Kasumi-1 (cell line): Measurements from ENCODE around the gene POLDIP2.
A peak's percentile ranks its signal among the peaks of the same experiment; 100 is the strongest.

Experiments used
- DNase-seq, 2 experiments: peaks; one replicate each; lab custom pipeline; 2025; lab: John Stamatoyannopoulos, UW

The POLDIP2 gene

DNA sequence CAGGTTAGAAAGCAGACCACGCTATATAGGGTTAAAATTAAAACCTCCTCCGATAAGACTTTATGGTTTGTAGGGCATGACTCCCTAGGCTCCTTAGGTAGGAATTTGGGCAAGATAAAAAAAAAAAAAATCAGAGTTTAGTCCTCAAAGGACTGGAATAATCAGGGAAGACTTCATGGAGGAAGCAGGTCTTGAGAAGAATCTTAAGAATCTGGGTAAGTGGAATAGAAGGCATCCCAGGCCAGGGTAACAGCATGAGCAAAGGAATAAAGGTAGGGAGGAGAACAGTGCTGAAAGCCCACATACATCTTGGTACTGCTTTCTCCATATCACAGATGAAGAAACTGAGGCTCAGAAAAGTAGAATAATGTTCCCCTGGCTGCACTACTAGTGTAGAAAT is 33.2 kb upstream of the POLDIP2 start:
- DNase-seq = no peak

GRCh38 chr17:28390141-28390540 is 32.8 kb upstream of the POLDIP2 start:
- DNase-seq = no peak

GRCh38 chr17:28388106-28388505 is 30.8 kb upstream of the POLDIP2 start:
- no peak for DNase-seq

DNA sequence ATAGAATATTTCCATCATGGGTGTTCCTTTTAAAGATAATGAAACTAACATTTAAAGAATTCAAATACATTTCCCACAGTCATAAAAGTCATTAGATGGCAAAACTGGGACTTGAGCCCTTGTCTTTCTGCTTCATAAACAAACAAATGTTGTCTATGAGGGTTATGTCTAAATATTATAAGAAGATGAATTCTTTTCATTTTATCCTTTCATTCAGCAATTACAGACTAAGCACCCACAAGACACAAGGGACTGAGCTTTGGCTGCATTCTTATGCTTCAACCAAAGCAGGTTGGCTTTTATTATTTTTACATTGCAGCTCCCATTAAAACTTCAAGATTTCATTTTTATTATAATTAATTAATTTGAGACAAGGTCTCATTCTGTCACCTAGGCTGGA is 29.1 kb upstream of the POLDIP2 start:
- no peak for DNase-seq

- no peak for DNase-seq
These were observed 28.1 kb upstream of the POLDIP2 start for GRCh38 chr17:28385406-28385805.

DNA sequence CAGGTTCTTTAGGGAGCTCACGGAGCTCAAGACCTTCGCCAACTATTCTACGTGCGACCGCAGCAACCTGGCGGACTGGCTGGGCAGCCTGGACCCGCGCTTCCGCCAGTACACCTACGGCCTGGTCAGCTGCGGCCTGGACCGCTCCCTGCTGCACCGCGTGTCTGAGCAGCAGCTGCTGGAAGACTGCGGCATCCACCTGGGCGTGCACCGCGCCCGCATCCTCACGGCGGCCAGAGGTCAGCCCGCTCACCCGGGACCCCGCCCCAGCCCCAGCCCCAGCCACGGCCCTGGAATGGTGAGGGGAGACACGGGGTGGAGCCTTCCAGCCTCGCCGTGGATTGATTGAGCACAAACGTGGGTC is 27.7 kb upstream of the POLDIP2 start:
- no peak for DNase-seq

GRCh38 chr17:28384281-28385036 is 27.1 kb upstream of the POLDIP2 start:
- DNase-seq = peak; percentile 50 to 51

GRCh38 chr17:28381141-28381825 is 24.0 kb upstream of the POLDIP2 start:
- DNase-seq = no peak

DNA sequence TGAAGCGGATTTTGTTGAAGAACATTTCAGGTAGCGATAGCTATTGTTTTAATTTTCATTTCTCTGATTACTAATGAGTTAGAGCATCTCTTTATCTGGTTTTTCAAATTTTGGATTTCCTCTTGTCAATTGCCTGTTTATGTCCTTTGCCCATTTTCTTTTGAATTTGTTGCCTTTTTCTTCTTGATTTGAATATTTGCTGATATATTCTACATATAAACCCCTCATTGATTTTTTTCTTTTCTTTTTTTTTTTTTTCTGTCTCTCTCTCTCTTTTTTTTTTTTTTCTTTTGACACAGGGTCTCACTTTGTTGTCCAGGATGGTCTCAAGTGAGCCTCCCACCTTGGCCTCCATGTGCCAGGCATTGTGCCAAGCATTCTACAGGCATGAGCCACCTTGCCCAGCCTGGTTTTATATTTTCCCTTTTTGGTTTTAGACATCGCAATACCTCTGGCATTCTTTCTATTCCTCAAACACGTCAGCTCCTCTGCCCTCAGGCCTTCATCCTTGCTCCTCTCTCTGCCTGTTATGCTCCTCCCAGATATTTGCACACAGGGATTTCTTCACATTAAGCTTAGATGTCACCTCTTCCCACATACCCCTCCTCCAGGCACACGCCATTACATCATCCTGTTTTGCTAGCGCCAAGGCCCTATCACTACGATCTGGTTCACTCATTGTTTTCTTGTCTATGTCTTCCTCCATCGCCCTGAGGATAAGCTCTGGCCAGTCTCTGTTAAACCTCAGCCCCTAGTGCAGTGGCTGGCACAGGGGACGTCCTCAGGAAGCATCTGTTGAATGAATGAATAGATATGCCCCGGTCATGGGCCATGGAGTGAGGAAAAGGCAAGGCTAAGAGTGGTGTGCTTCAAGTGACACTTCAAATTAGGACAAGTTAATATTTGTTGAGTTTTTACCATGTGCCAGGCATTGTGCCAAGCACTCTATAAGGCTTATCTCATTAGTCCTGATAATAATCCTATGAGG is 22.8 kb upstream of the POLDIP2 start:
- no peak for DNase-seq

DNA sequence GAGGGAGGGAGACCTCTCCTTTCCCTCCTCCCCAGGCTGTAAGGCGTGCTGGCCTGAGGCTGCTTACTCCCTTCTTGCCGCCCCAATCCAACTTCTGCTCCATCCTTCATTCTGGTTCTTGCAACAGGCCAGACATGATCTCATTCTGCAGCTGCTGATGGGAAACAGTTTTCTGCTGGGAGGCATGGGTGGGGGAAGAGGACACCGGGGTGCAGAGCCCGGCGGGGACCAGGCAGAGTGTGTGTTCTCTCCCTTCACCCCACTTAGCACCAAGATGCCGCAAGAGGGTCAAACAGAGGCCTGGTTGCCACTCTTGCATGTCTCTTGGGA is 15.6 kb upstream of the POLDIP2 start:
- no peak for DNase-seq

- DNase-seq = no peak
These were observed 15.0 kb upstream of the POLDIP2 start for GRCh38 chr17:28372203-28372944.

GRCh38 chr17:28371245-28372202 is 14.2 kb upstream of the POLDIP2 start, which contains the start of gene SARM1:
Gene SARM1, plus strand, starts transcription at chr17:28371694. Its CDS starts 339 bp downstream, at chr17:28372033.
- no peak for DNase-seq

- DNase-seq = no peak
These were observed 13.4 kb upstream of the POLDIP2 start for GRCh38 chr17:28370744-28371103.

DNA sequence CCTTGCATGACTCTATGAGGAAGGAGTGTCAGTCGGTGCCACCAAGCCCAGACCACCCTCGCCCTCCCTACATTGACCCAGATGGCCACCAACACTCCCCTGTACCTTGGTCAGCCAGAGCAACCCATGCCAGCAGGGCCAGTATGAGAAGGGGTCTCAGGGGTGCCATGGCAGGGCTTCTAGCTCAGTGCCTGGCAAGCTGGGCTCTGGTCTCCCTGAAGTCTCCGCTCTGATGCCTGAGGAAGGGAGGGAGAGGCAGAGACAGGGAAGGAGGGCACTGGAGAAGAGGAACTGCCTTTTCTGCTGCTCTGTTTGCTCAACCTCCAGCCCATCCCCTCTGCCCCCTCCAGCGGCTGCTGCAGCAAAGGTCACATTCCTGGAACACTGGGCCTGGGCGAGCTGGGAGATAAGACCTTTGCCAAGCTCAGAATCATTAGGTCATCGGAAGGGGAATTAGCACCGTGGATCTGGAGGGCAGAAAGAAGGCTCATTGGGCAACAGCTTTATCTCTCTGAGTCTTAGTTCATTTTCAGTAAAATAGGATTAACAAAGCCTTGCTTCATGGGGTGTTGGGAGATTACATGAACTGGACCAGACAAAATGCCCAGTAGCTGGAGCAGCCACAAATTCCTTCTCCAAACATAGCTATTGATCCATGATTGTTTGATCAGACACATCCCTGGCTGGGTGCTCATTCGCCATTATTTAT is 12.9 kb upstream of the POLDIP2 start, which contains the start of gene VTN:
TSS of gene VTN (minus strand) at position 273 of the 709 bp plus-strand sequence. CDS start at position 169, 104 bp downstream.
- peak; percentile 17 to 28 for DNase-seq

GRCh38 chr17:28369684-28370034 is 12.3 kb upstream of the POLDIP2 start:
- no peak for DNase-seq

DNA sequence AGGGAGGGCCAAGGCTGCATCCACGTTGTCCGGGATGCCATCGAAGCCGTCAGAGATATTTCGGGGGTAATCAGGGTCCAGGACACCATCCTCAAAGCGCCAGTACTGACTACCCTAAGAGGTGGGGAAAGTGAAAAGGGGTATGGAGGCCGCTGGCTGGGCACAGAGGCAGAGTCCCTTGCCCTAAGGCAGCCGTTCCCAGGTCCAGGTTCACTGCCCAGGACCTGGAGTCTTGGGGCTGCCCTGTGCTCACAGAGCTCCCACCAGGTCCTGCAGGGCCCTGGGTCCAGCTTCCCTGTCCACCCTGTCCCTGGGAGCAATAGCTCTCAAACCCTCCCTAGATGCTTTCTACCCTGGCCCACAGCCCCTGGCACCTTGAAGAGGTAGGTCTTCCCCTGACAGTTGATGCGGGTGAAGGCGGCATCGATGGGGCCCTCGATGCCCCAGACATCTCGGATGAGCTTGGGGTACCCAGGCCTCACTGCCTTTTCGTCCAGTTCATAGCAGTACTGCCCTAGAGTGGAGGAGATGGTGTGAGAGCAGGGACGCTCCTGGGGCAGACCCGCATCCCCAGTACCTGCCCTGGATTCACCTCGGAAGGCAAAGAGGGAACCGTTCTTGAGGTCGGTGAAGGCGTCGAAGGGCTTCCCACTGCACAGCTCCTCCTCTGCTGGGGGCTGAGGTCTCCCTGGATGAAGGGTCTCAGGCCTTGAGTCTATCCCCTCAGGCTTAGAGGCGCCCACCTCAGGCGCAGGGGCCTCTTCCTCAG is 11.8 kb upstream of the POLDIP2 start:
- no peak for DNase-seq

GRCh38 chr17:28368306-28368831 is 11.0 kb upstream of the POLDIP2 start:
- no peak for DNase-seq

DNA sequence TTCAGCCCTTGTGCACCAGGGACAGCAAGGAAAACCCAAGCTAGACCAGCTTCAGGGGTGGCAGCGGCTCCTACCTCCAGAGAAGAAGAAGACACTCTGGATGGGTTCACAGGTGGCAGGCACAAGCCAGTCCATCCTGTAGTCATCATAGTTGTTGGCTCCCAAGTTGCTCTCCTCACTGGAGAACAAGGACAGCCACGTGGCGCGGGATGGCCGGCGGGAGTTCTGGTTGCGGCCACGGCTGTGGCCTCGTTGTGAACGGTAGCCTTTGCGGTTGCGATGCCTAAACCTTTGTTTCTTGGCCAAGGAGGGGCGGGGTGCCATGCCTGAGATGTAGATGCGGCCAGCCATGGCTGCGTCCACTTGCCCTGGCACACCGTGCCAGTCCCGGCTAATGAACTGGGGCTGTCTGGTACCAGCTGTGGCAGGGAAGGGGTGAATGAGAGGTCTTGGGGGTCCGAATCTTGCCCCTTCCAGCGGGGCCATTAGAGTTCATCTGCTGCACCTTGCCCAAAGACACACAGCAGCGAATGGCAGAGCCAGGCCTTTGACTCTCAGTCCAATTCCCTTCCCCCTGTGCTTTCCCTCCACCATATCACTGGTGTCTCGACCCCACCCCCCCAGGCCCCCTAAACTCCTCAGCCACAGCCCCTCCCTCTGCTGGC is 10.4 kb upstream of the POLDIP2 start:
- no peak for DNase-seq
